ENCODE measurements around the gene CRABP1. TPM values are rescaled to one million over a fixed set of nuclear protein-coding genes. Genes with fewer than 3 reads are reported as not detected.

Gene CRABP1
- total RNA-seq, 1 donor, result not detected

DNA sequence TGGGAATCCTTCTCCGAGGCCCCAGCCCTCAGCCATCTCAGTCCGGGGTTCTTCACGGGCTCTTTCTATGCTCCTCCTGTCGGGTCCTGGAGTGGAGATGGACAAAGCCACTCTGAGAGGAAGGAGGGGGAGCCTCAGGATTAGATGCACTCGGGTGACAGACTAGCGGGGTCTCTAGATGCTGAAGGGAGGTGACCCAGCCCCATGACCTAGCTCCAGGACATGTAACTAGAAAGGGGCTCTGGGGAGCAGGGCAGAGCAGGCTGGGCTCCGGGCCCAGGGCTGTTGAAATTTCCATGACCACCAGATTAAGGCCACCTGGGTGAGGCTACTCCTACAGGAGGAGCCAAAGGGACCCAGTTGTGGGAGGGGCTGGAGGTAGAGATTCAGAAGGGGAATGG, 26.0 kb upstream of the CRABP1 start:
- H3K27ac ChIP-seq (ENCODE audit: low read depth, low read length), result no peak overlapping the region
- TF ChIP-seq, protein P1, sequence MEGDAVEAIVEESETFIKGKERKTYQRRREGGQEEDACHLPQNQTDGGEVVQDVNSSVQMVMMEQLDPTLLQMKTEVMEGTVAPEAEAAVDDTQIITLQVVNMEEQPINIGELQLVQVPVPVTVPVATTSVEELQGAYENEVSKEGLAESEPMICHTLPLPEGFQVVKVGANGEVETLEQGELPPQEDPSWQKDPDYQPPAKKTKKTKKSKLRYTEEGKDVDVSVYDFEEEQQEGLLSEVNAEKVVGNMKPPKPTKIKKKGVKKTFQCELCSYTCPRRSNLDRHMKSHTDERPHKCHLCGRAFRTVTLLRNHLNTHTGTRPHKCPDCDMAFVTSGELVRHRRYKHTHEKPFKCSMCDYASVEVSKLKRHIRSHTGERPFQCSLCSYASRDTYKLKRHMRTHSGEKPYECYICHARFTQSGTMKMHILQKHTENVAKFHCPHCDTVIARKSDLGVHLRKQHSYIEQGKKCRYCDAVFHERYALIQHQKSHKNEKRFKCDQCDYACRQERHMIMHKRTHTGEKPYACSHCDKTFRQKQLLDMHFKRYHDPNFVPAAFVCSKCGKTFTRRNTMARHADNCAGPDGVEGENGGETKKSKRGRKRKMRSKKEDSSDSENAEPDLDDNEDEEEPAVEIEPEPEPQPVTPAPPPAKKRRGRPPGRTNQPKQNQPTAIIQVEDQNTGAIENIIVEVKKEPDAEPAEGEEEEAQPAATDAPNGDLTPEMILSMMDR (IDR thresholded peaks at IDR 0.05; ENCODE audit: extremely low read depth, low read depth, low read length), result no peak
- no peaks in the 10 kb centered on the region for H4K20me1 ChIP-seq (ENCODE audit: insufficient read depth, low read length)
- H3K9me3 ChIP-seq (ENCODE audit: low read depth, low read length), result no peaks in the 10 kb centered on the region
- H3K36me3 ChIP-seq (ENCODE audit: insufficient read depth, low read length), result no peaks in the 10 kb centered on the region
- H3K79me2 ChIP-seq (ENCODE audit: insufficient read depth, low read length), result no peaks in the 10 kb centered on the region
- H3K4me3 ChIP-seq (ENCODE audit: insufficient read depth, low read length), result no peak overlapping the region
- H3K4me1 ChIP-seq (ENCODE audit: insufficient read depth, low read length), result no peaks in the 10 kb centered on the region
- H3K27me3 ChIP-seq (ENCODE audit: insufficient read depth, low read length), result peaks cover 22% of the 10 kb centered on the region
- no peak overlapping the region for H3K4me2 ChIP-seq (ENCODE audit: insufficient read depth, low read length)
- H2AFZ ChIP-seq (ENCODE audit: low read length), result no peak overlapping the region
- peak; percentile 6 for DNase-seq (ENCODE audit: insufficient read length, low spot score, missing footprints)

DNA sequence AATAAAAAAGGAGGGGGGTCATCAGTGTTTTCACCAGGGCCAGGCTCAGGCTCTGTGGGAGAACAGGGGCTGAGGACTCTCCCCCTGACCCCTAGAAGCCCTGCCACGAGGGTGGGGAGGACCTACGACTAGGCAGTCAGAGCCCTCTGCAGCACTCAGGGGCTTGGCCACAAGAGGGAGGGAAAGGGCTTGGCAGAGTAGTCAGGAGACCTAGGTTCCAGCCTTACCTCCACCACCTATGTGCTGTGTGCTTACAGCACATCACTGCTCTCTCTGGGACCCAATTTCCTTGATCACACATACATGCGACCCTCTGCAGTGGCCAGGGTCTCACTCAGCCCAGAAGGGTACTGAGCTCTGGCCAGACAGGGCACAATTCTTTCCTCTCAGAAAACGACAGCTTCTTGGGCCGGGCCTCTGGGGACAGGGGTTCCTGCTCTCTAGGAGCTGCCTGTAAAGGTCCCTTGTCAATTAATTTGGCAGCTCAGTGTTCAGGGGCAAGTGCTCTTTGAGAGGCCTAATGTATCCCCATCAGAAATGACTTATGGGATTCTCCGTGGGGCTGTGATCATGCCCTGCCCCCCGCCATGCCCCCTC, 24.4 kb upstream of the CRABP1 start:
- Histone ChIP-seq H3K4me2 (ENCODE audit: insufficient read depth, low read length) (no peak overlapping the region), H3K27me3 (ENCODE audit: insufficient read depth, low read length) (peaks cover 19% of the 10 kb centered on the region), H3K4me3 (ENCODE audit: insufficient read depth, low read length) (no peak overlapping the region), H3K4me1 (ENCODE audit: insufficient read depth, low read length) (no peaks in the 10 kb centered on the region), H3K27ac (ENCODE audit: low read depth, low read length) (no peak overlapping the region), H4K20me1 (ENCODE audit: insufficient read depth, low read length) (no peaks in the 10 kb centered on the region), H2AFZ (ENCODE audit: low read length) (no peak overlapping the region), H3K9me3 (ENCODE audit: low read depth, low read length) (no peaks in the 10 kb centered on the region), H3K79me2 (ENCODE audit: insufficient read depth, low read length) (no peaks in the 10 kb centered on the region), H3K36me3 (ENCODE audit: insufficient read depth, low read length) (no peaks in the 10 kb centered on the region)
- TF ChIP-seq, protein P1 (IDR thresholded peaks at IDR 0.05; ENCODE audit: extremely low read depth, low read depth, low read length), result peak; percentile 21
- DNase-seq (ENCODE audit: insufficient read length, low spot score, missing footprints), result peak; percentile 13

DNA sequence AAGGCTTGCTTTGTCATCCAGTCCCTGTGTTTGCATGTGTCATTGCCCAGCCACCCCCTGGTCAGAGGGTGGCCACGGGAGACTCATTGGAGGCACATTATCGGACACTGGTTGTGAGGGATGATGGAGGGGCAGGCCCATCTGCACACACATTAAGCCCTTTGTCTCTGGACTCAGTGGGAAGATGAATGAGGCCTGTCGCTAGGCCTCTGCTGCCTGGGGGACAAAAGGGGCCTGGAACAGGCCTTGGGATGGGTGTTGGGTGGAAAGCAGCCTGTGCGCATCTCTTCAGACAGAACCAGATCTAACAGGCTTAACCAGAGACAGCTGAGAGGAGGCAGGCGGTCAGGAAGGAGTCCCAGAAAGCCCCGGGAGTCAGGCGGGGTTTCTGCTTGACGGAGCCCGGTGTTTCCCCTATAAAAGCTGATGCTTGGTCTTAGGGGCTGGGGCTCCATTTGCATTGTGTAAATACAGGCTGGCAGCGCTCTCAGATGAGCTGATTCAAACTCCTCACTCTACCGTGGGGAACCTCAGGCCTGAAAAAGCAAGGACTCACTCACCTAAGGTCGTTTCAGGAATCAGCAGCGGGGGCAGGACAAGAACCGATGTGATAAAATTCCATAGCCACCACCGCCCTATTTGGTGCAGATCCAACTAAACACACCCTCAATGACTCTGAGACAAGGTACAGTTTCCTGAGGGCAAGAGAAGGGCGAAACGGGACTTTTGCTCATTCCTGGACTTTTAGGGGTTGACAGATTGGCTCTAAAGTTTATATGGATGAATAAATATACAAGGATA, 23.7 kb upstream of the CRABP1 start:
- TF ChIP-seq, protein P1 (IDR thresholded peaks at IDR 0.05; ENCODE audit: extremely low read depth, low read depth, low read length), result no peak
- Histone ChIP-seq H3K4me2 (ENCODE audit: insufficient read depth, low read length) (no peak overlapping the region), H3K9me3 (ENCODE audit: low read depth, low read length) (no peaks in the 10 kb centered on the region), H3K36me3 (ENCODE audit: insufficient read depth, low read length) (no peaks in the 10 kb centered on the region), H3K27ac (ENCODE audit: low read depth, low read length) (no peak overlapping the region), H3K79me2 (ENCODE audit: insufficient read depth, low read length) (no peaks in the 10 kb centered on the region), H3K4me1 (ENCODE audit: insufficient read depth, low read length) (no peaks in the 10 kb centered on the region), H3K4me3 (ENCODE audit: insufficient read depth, low read length) (no peak overlapping the region), H4K20me1 (ENCODE audit: insufficient read depth, low read length) (no peaks in the 10 kb centered on the region), H3K27me3 (ENCODE audit: insufficient read depth, low read length) (peaks cover 19% of the 10 kb centered on the region), H2AFZ (ENCODE audit: low read length) (no peak overlapping the region)
- peak; percentile 21 for DNase-seq (ENCODE audit: insufficient read length, low spot score, missing footprints)

DNA sequence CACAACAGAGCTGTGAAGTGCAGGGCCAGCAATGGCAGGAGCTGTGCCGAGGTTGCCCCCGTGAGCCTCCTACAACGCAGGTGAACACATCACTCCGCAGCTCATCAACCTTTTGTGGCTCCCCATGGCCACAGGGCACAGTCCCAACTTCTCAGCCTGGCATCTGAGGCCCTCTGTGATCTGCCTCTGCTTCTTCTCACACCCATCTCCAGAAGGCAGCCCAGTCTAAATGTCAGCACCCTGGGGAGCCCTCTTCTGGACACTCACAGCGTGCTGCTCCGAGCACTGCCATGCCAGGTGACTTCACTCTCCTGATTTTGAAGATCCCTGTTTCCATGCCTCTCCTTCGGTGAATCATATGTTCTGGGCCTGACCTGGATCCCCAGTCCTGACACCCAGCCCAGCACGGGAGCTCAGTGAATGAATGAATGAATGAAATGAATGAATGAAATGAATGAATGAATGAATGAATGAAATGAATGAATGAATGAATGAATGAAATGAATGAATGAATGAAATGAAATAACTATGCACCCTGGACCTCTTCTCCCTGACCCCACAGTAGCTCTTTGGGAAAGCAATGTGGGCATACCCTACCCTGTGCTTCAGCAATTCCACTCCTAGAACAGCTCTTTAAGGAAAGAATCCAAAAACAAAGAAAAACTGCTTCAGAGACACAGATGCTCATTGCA, 22.9 kb upstream of the CRABP1 start:
- Histone ChIP-seq H4K20me1 (ENCODE audit: insufficient read depth, low read length) (no peaks in the 10 kb centered on the region), H2AFZ (ENCODE audit: low read length) (no peak overlapping the region), H3K36me3 (ENCODE audit: insufficient read depth, low read length) (no peaks in the 10 kb centered on the region), H3K4me1 (ENCODE audit: insufficient read depth, low read length) (no peaks in the 10 kb centered on the region), H3K9me3 (ENCODE audit: low read depth, low read length) (no peaks in the 10 kb centered on the region), H3K4me2 (ENCODE audit: insufficient read depth, low read length) (no peak overlapping the region), H3K79me2 (ENCODE audit: insufficient read depth, low read length) (no peaks in the 10 kb centered on the region), H3K27ac (ENCODE audit: low read depth, low read length) (no peak overlapping the region), H3K4me3 (ENCODE audit: insufficient read depth, low read length) (no peak overlapping the region), H3K27me3 (ENCODE audit: insufficient read depth, low read length) (peaks cover 14% of the 10 kb centered on the region)
- TF ChIP-seq, protein P1 (IDR thresholded peaks at IDR 0.05; ENCODE audit: extremely low read depth, low read depth, low read length), result peak; percentile 8
- DNase-seq (ENCODE audit: insufficient read length, low spot score, missing footprints), result peak; percentile 80
